Activated CD8-positive, alpha-beta memory T cell treated with anti-CD3 and anti-CD28 coated beads, Interleukin-2, amount 10 ng/mL, durations not matched to agents 7 days and 5 days (primary cell): ENCODE data around the gene TMEM163. TPM values are rescaled to one million over a fixed set of nuclear protein-coding genes. Genes with fewer than 3 reads are reported as not detected.
A peak's percentile ranks its signal among the peaks of the same experiment; 100 is the strongest.
"Not testable (repeated sequence)": the region's sequence is repeated elsewhere in the genome, so short reads cannot be mapped to it uniquely, and the experiment has no call there.

Experiments
- ATAC-seq: fragments of 150-1000 bp; cut with Tn5 transposase; one replicate; pipeline ENCODE4 v1.10.0; 2021; ENCODE audit warnings: moderate library complexity
- CTCF ChIA-PET: fragments of 350-600 bp; sonication (Branson Sonifier 250); formaldehyde crosslinking; loops from one replicate; lab custom pipeline; 2021; ENCODE audit warnings: antibody characterized with exemption; lab: Charles Lee
- DNase-seq: peaks from one replicate; pipeline ENCODE4 v3.0.0-alpha.2; 2020
- H3K27ac Mint-ChIP-seq: one replicate; pipeline ENCODE4 v1.8.0; 2021; ENCODE audit warnings: mild to moderate bottlenecking, mixed read lengths
- H3K27me3 Mint-ChIP-seq: one replicate; pipeline ENCODE4 v1.8.0; 2021; ENCODE audit warnings: mixed read lengths
- H3K36me3 Mint-ChIP-seq: one replicate; pipeline ENCODE4 v1.8.0; 2021; ENCODE audit warnings: mild to moderate bottlenecking, mixed read lengths
- H3K4me1 Mint-ChIP-seq: one replicate; pipeline ENCODE4 v1.8.0; 2021; ENCODE audit warnings: mixed read lengths
- H3K4me3 Mint-ChIP-seq: one replicate; pipeline ENCODE4 v1.8.0; 2021; ENCODE audit warnings: mild to moderate bottlenecking, moderate library complexity, mixed read lengths
- H3K9me3 Mint-ChIP-seq: one replicate; pipeline ENCODE4 v1.8.0; 2022; ENCODE audit warnings: low read depth, mixed read lengths
- total RNA-seq, 2 experiments: library from RNA; stranded (reverse); gene quantifications; one replicate each; pipeline ENCODE4 v1.2.3, GENCODE V29; 2021

The TMEM163 gene
- total RNA-seq, 2 experiments from 2014 or later, result 2.1 to 2.3 TPM

DNA sequence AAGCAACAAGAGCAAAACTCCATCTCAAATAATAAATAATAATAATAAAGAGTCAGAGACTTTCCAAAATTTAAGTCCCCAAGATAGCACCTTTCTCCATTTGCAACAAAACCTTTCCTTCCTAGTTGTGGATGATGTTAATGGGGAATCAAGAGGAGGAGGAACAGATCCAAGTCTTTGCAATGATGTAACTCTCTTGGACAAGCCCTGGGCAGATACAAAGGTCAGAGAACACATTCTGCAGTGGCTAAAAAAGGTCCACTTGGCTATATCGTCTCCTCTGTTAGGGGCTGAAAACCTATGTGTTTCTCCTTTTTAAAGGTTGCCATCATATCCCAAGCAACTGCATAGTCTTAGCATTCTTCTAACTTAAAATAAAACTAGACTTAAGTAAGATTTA is 151.1 kb downstream of the TMEM163 start:
- no peak for DNase-seq
- H3K27ac Mint-ChIP-seq, result no peak overlapping the region
- CTCF ChIA-PET, result interaction anchor here (1.7 kb wide), 1 partner anchor 11 kb away, joined by 3 read pairs; no protein-coding TSS in a partner anchor
- H3K9me3 Mint-ChIP-seq, result no peaks in the 10 kb centered on the region
- no peaks in the 10 kb centered on the region for H3K36me3 Mint-ChIP-seq
- no peak for ATAC-seq
- no peak overlapping the region for H3K4me3 Mint-ChIP-seq
- peaks cover 18% of the 10 kb centered on the region for H3K27me3 Mint-ChIP-seq
- peaks cover 14% of the 10 kb centered on the region for H3K4me1 Mint-ChIP-seq

DNA sequence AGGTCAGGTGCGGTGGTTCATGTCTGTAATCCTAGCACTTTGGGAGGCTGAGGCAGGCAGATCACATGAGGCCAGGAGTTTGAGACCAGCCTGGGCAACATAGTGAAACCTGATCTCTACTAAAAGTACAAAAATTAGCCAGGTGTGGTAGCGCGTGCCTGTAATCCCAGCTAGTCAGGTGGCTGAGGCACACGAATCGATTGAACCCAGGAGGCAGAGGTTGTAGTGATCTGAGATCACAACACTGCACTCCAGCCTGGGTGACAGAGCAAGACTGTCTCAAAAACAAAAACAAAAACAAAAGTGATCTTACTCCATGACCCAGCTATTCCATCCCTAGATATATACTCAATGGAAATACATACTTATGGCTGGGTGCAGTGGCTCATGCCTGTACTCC is 153.8 kb downstream of the TMEM163 start:
- Mint-ChIP-seq H3K27me3 (peaks cover 28% of the 10 kb centered on the region), H3K27ac (peak overlapping the region; percentile 81), H3K4me1 (peaks cover 14% of the 10 kb centered on the region), H3K4me3 (peak overlapping the region; percentile 21)
- ATAC-seq, result peak; percentile 57
- DNase-seq, H3K36me3 Mint-ChIP-seq, H3K9me3 Mint-ChIP-seq: not testable (repeated sequence)
- CTCF ChIA-PET, result interaction anchor here (0.9 to 1.3 kb wide), 2 partner anchors 18 to 67 kb away, joined by 3 to 4 read pairs; no protein-coding TSS in a partner anchor

DNA sequence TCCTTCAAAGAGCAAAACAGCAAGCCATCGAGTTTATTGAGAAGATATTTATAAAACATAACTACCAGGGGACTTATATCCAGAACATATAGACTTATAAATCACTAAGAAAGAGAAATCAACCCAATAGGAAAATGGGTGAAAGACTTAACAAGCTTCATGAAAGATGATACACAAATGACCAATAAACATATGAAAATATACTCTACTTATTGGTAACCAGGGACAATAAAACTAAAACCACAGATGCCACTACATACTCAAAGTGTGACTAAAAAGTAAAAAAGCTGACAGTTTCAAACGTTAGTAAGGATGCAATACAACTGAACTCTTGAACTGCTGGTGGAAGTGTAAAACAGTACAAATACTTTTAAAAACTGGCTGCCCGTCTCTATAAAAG is 154.3 kb downstream of the TMEM163 start:
- Mint-ChIP-seq H3K9me3 (no peaks in the 10 kb centered on the region), H3K27ac (peak overlapping the region; percentile 81), H3K27me3 (peaks cover 28% of the 10 kb centered on the region), H3K4me3 (peak overlapping the region; percentile 21), H3K4me1 (peaks cover 14% of the 10 kb centered on the region), H3K36me3 (peaks cover 4% of the 10 kb centered on the region)
- peak; percentile 81 for ATAC-seq
- CTCF ChIA-PET, result interaction anchor here (0.9 to 1.3 kb wide), 3 partner anchors 14 to 67 kb away, joined by 3 to 5 read pairs (median 4); no protein-coding TSS in a partner anchor
- DNase-seq, result no peak

DNA sequence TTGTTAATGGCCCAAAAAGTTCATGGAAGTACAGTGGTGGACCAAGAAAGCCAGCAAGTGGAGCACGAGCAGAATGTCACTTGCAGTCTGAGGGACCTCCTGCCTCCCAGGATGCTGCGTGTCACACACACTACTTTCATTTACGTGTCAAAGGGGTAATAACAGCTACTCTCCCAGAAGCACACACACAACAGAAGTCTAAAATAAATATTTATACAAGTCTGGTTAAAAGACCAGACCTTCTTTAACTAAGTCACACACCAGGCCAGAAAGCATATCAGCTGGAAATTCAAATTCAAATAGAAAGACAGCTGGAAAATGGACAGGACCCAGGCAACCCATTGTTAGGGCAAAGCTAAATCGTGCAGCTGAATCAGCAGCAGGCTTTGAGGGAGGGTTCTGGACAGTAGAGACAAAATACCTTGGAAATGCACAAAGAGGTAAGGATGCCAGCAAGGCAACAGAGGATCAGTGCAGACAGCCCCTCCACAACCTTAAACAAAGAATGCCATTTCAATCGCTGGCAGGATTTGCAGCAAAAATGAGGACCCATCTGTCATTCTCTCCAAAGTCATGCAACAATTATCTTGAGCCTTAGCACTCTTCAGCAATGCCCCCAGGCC is 160.5 kb downstream of the TMEM163 start:
- ATAC-seq (no peak), DNase-seq (no peak)
- H3K36me3 Mint-ChIP-seq, result peaks cover 4% of the 10 kb centered on the region
- CTCF ChIA-PET, result no interaction called here
- no peak overlapping the region for H3K4me3 Mint-ChIP-seq
- no peaks in the 10 kb centered on the region for H3K9me3 Mint-ChIP-seq
- no peaks in the 10 kb centered on the region for H3K4me1 Mint-ChIP-seq
- H3K27me3 Mint-ChIP-seq, result peaks cover 31% of the 10 kb centered on the region
- no peak overlapping the region for H3K27ac Mint-ChIP-seq

DNA sequence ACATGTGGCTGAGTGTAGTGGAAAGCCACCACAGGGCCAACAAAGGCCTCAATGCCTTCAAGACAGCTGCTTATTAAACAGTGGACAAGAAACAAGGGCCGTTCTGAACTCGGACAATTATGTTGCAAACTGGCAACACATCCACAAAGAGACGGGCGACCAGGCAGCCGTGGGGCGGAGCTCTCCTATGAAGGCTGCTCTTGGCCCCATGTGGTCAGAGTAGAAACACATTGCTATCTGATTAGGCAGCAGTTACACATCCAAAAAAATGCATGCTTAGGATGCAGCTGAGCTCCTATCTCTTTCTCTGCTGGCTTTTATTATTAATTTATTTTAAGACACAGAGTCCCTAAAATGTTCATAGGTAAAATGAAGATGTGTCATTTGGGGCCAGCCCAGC is 163.4 kb downstream of the TMEM163 start:
- no peak for ATAC-seq
- Mint-ChIP-seq H3K4me3 (no peak overlapping the region), H3K27ac (no peak overlapping the region), H3K36me3 (no peaks in the 10 kb centered on the region), H3K4me1 (no peaks in the 10 kb centered on the region), H3K9me3 (no peaks in the 10 kb centered on the region), H3K27me3 (peaks cover 21% of the 10 kb centered on the region)
- DNase-seq, result no peak
- CTCF ChIA-PET, result no interaction called here

DNA sequence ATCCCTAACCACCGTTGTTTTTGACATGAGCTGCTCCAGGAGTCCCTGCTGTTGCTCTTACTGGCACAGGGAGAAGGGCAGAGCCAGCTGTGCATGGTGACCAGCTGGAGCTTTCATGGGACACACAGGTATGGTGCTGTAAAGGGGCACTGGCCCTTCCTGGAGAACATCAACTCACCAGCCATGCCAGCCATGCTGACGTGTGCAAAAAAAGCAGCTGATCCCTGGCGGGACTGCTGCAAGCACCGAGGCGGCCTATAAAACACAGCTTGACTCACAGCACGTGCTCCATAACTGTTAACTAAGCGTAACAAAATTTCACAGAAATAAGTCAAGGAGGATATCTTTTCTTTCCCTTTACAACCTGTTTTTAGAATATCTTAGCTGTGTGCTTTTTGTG is 165.1 kb downstream of the TMEM163 start:
- CTCF ChIA-PET, result no interaction called here
- ATAC-seq, result no peak
- H3K9me3 Mint-ChIP-seq, result no peaks in the 10 kb centered on the region
- DNase-seq, result no peak
- H3K4me1 Mint-ChIP-seq, result no peaks in the 10 kb centered on the region
- no peak overlapping the region for H3K27ac Mint-ChIP-seq
- H3K4me3 Mint-ChIP-seq, result no peak overlapping the region
- no peaks in the 10 kb centered on the region for H3K36me3 Mint-ChIP-seq
- H3K27me3 Mint-ChIP-seq, result peaks cover 21% of the 10 kb centered on the region

DNA sequence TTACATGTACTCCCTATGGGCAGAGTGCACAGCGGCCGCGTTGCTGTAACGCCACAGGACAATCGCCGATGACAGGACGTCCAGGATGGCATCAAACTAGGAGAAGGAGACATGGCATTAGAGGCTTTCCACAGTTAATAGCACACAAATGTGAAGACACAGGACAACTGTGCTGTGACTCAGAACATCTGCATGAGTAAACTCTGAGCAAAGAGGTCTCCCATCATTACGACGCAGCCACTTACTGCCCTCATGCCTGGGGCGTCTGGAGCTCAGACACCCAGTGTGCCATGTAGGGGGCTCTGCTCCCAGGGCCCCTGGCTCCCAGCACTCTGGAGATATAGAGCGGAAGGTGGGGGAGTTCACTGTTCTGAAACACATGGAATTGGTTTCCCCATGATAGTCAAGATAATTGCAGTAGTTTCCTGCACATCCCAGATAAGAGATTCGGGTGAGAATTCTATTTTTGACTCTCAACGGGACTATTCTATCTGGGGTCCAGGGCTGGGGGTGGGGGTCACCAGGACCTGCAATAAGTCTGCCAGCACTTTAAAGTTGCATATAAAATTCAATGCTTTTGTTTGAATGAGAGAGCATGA is 168.1 kb downstream of the TMEM163 start:
- H3K4me3 Mint-ChIP-seq, result no peak overlapping the region
- ATAC-seq, result no peak
- CTCF ChIA-PET, result no interaction called here

DNA sequence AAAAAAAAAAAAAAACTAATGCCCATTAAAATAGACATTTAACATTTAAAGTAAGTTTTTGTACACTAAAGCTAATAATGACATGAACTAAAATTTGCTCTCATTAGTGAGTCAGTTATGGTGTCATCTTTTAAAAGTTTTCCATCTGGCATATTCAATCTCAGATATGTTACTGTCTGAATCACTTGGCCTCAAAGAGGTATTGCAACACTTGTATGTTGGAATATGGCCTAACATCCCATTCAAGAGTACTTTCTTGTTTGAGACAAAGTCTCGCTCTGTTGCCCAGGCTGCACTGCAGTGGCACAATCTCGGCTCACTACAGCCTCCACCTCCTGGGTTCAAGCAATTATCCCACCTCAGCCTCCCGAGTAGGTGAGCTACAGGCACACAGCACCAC is 169.7 kb downstream of the TMEM163 start:
- no peak overlapping the region for H3K4me3 Mint-ChIP-seq
- DNase-seq (no peak), ATAC-seq (no peak)
- H3K4me1 Mint-ChIP-seq, result no peaks in the 10 kb centered on the region
- no peak overlapping the region for H3K27ac Mint-ChIP-seq
- no peaks in the 10 kb centered on the region for H3K36me3 Mint-ChIP-seq
- CTCF ChIA-PET, result no interaction called here
- H3K27me3 Mint-ChIP-seq, result peaks cover 25% of the 10 kb centered on the region
- H3K9me3 Mint-ChIP-seq, result no peaks in the 10 kb centered on the region

More for the DNA sequence above, 168.1 kb downstream of the TMEM163 start:
- H3K27ac Mint-ChIP-seq, result no peak overlapping the region
- peaks cover 16% of the 10 kb centered on the region for H3K27me3 Mint-ChIP-seq
- no peaks in the 10 kb centered on the region for H3K9me3 Mint-ChIP-seq
- DNase-seq, result no peak
- H3K36me3 Mint-ChIP-seq, result no peaks in the 10 kb centered on the region
- H3K4me1 Mint-ChIP-seq, result no peaks in the 10 kb centered on the region

DNA sequence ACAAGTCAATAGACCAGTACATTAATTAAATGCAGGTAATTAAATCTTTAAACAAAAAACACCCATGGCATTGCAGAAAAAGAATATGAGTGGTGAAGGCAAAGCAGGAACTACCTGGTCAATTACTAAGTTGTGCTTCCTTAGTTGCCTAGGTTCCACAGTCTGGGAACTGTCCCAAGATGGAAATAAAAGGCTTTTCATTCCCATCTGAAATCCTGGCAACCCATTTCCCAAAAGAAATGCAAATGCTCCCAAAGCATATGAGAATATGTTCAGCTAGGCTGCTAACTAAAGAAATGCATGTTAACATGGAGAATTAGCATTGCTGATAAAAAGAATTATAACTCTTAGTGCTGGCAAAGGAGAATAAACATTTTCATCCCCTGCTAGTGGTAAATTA is 177.8 kb downstream of the TMEM163 start:
- Mint-ChIP-seq H3K27ac (no peak overlapping the region), H3K4me3 (no peak overlapping the region), H3K27me3 (peaks cover 15% of the 10 kb centered on the region), H3K4me1 (no peaks in the 10 kb centered on the region), H3K36me3 (no peaks in the 10 kb centered on the region), H3K9me3 (no peaks in the 10 kb centered on the region)
- CTCF ChIA-PET, result no interaction called here
- no peak for ATAC-seq
- no peak for DNase-seq

DNA sequence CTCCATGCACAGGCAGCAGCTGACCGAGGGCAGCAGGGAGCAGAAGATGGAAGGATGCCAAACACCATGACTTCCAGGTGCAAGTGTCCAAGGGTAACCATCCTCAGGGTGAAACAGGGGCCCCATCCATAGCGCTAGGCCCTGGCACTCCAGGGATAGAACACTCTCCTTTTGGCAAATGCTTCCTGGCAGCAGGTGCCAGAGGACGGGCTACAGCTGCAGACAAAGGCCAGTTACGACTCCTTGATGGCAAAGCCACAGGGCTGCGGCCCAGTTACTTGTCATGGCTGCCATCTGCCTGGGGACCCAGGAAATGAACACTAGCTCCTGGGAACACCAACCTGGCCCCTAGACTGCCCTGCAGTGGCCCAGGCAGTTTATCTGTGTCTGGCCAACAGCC is 178.8 kb downstream of the TMEM163 start:
- no peak for DNase-seq
- H3K9me3 Mint-ChIP-seq, result no peaks in the 10 kb centered on the region
- no peak overlapping the region for H3K27ac Mint-ChIP-seq
- no peaks in the 10 kb centered on the region for H3K36me3 Mint-ChIP-seq
- H3K4me1 Mint-ChIP-seq, result no peaks in the 10 kb centered on the region
- peaks cover 6% of the 10 kb centered on the region for H3K27me3 Mint-ChIP-seq
- CTCF ChIA-PET, result no interaction called here
- no peak for ATAC-seq
- H3K4me3 Mint-ChIP-seq, result no peak overlapping the region

DNA sequence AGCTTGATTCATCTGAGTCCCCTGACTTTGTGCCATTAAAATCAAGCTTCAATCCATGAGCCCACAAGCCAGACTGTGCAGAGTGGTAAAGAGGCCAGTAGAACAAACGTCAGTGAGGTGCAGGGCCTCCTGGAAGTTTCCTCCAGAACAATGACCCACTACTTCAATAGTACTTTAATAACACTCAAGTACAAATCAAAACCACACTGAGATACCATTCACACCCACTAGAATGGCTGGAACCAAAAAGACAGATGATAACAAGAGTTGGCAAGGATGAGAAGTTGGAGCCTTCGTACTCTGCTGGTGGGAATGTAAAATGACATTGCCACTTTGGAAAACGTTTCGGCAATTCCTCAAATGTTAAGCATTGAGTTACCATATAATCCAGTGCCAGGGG is 181.1 kb downstream of the TMEM163 start:
- no peak for ATAC-seq
- Mint-ChIP-seq H3K27me3 (peaks cover 2% of the 10 kb centered on the region), H3K4me1 (peaks cover 6% of the 10 kb centered on the region), H3K36me3 (no peaks in the 10 kb centered on the region), H3K4me3 (no peak overlapping the region), H3K9me3 (no peaks in the 10 kb centered on the region), H3K27ac (no peak overlapping the region)
- no peak for DNase-seq
- CTCF ChIA-PET, result interaction anchor here (2.1 kb wide), 1 partner anchor 87 kb away, joined by 5 read pairs; no protein-coding TSS in a partner anchor

DNA sequence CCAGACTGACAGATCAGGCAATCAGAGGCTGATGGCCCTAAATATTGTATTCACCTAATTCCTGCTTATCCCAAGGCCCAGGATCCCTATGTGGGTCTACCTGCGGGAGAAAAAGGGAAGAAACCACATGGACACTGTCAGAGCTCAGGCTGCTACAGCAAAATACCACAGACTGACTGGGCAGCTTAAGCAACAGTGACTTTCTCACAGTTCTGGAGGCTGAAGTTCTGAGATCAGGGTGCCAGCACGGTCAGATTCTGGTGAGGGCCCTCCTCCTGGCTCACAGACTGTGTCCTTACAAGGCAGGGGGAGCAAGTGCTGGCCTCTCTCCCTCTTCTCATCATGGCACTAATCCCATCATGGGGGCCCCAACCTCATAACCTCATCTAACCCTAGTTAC is 181.7 kb downstream of the TMEM163 start:
- CTCF ChIA-PET, result interaction anchor here (2.1 kb wide), 1 partner anchor 86 kb away, joined by 5 read pairs; no protein-coding TSS in a partner anchor
- Mint-ChIP-seq H3K27me3 (no peaks in the 10 kb centered on the region), H3K27ac (no peak overlapping the region), H3K36me3 (no peaks in the 10 kb centered on the region), H3K9me3 (no peaks in the 10 kb centered on the region), H3K4me1 (peaks cover 6% of the 10 kb centered on the region), H3K4me3 (no peak overlapping the region)
- DNase-seq (no peak), ATAC-seq (no peak)

DNA sequence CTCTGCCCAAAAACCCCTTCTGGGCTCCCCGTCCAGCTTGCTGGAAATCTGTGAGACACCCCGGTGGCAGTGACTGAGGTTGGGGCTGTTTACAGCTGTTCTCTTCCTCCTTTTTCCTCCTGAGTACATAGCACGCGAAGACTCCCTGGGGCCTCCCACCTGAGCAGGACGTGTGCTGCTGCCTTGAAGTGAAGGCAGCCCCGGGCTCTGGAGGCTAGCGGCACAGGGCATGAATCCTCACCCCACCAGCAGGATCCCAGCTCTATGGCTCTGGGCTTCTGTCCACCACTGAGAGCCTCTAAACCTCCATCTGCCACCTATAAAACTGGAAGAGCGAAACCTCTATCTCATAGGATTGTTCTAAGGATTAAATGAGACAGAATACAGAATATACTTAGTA is 182.5 kb downstream of the TMEM163 start:
- CTCF ChIA-PET, result no interaction called here
- no peak for DNase-seq
- Mint-ChIP-seq H3K4me1 (peaks cover 6% of the 10 kb centered on the region), H3K9me3 (no peaks in the 10 kb centered on the region), H3K36me3 (no peaks in the 10 kb centered on the region), H3K4me3 (no peak overlapping the region), H3K27me3 (peaks cover 3% of the 10 kb centered on the region), H3K27ac (no peak overlapping the region)
- ATAC-seq, result no peak

DNA sequence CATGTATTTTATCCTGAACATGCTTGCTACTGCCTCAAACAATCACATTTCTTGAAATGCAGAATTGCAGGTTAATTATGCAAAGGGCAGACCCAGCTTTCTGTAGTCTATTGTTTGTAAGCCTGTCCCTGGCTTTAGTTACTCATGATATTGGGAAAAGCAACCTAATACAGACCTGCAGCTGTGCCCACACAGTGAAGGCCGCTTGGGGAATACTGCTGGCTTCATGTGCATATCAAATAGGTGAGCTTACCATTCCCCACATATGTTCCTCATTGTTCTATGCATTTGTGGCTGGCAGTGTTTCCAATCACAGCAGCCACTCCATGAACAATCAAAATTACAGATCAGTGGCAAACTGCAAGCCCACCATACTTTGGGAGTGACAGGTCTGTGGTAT is 186.3 kb downstream of the TMEM163 start:
- no peaks in the 10 kb centered on the region for H3K9me3 Mint-ChIP-seq
- H3K4me1 Mint-ChIP-seq, result peaks cover 6% of the 10 kb centered on the region
- ATAC-seq, result no peak
- H3K27me3 Mint-ChIP-seq, result peaks cover 3% of the 10 kb centered on the region
- no peak overlapping the region for H3K27ac Mint-ChIP-seq
- H3K4me3 Mint-ChIP-seq, result no peak overlapping the region
- CTCF ChIA-PET, result no interaction called here
- no peaks in the 10 kb centered on the region for H3K36me3 Mint-ChIP-seq
- no peak for DNase-seq
